ENCODE measurements around the gene UTP14A. TPM values are rescaled to one million over a fixed set of nuclear protein-coding genes. Genes with fewer than 3 reads are reported as not detected.

UTP14A gene
- total and polyA plus RNA-seq, 4 donors, result 3.0 to 6.6 (median 5.1) TPM

- 92% methylated on average over 8 of the region's 8 CpGs for WGBS
Measured at GRCh38 chrX:129963729-129964128, 57.8 kb downstream of the UTP14A start.

DNA sequence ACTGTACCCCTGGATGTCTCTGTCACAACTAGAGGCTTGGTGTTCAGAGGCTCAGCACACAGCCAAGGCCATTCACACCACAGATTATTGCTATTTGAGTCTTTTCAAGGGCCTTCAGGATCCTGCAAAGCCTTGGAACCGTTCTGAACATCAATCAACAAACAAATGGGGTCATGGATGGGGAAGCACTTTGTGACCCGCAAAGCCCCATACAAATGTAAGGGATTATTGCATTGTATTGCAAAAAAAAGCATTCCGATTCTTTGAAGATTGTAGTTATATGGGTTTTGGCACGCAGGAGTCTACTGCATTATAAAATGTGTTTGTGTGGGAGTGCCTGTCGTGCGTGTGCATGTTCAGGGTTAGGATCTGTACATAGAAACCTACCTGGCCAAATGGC, 59.2 kb downstream of the UTP14A start:
- no peak overlapping the region for H3K4me3 ChIP-seq (ENCODE audit: low read depth in 1 of 3, low read length in 3 of 3)
- H3K36me3 ChIP-seq (ENCODE audit: control insufficient read depth in 4 of 4, insufficient read depth in 3 of 4, low read depth in 1 of 4, low read length in 3 of 4), result no peaks in the 10 kb centered on the region
- no peak overlapping the region for H3K27ac ChIP-seq (ENCODE audit: low read depth in 1 of 2, low read length in 2 of 2)
- TF ChIP-seq NR2F2 (IDR thresholded peaks at IDR 0.05) (no peak), TAF1 (conservative IDR thresholded peaks at IDR 0.05) (no peak), HNF4G (IDR thresholded peaks at IDR 0.05) (no peak), GABPA (IDR thresholded peaks at IDR 0.05 in 1 of 2, conservative IDR thresholded peaks at IDR 0.05 in 1 of 2) (no peak), FOXA1 (IDR thresholded peaks at IDR 0.05) (no peak), RXRA (IDR thresholded peaks at IDR 0.05) (no peak), EGR1 (IDR thresholded peaks at IDR 0.05; ENCODE audit: low read depth in 2 of 2) (no peak), HNF4A (conservative IDR thresholded peaks at IDR 0.05) (no peak), SP1 (IDR thresholded peaks at IDR 0.05) (no peak)
- TF ChIP-seq, protein P1, sequence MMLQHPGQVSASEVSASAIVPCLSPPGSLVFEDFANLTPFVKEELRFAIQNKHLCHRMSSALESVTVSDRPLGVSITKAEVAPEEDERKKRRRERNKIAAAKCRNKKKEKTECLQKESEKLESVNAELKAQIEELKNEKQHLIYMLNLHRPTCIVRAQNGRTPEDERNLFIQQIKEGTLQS (IDR thresholded peaks at IDR 0.05), result no peak
- H3K9ac ChIP-seq (ENCODE audit: low read depth in 1 of 2, low read length in 2 of 2), result no peak overlapping the region
- H3K9me3 ChIP-seq (ENCODE audit: control insufficient read depth in 4 of 4, low read length in 3 of 4), result no peaks in the 10 kb centered on the region
- 88% methylated on average over 6 of the region's 6 CpGs for WGBS
- peaks cover 0 to 5% (median 2%) of the 10 kb centered on the region in 4 donors for H3K4me1 ChIP-seq (ENCODE audit: control insufficient read depth in 4 of 4, insufficient read depth in 4 of 4, low read length in 3 of 4)
- no peaks in the 10 kb centered on the region for H3K27me3 ChIP-seq (ENCODE audit: control insufficient read depth in 4 of 4, insufficient read depth in 4 of 4, low read length in 3 of 4)
- DNase-seq (ENCODE audit: low spot score), result no peak

More at GRCh38 chrX:129963729-129964128, 57.8 kb downstream of the UTP14A start:
- Histone ChIP-seq H3K27ac (ENCODE audit: low read depth in 1 of 2, low read length in 2 of 2) (no peak overlapping the region), H3K9me3 (ENCODE audit: control insufficient read depth in 4 of 4, low read length in 3 of 4) (no peaks in the 10 kb centered on the region), H3K4me3 (ENCODE audit: low read depth in 1 of 3, low read length in 3 of 3) (no peak overlapping the region), H3K9ac (ENCODE audit: low read depth in 1 of 2, low read length in 2 of 2) (no peak overlapping the region), H3K4me1 (ENCODE audit: control insufficient read depth in 4 of 4, insufficient read depth in 4 of 4, low read length in 3 of 4) (peaks cover 0 to 5% (median 3%) of the 10 kb centered on the region in 4 donors), H3K36me3 (ENCODE audit: control insufficient read depth in 4 of 4, insufficient read depth in 3 of 4, low read depth in 1 of 4, low read length in 3 of 4) (no peaks in the 10 kb centered on the region), H3K27me3 (ENCODE audit: control insufficient read depth in 4 of 4, insufficient read depth in 4 of 4, low read length in 3 of 4) (no peaks in the 10 kb centered on the region)
- no peak for DNase-seq (ENCODE audit: low spot score)
- TF ChIP-seq ZBTB33 (IDR thresholded peaks at IDR 0.05) (no peak), GABPA (IDR thresholded peaks at IDR 0.05 in 1 of 2, conservative IDR thresholded peaks at IDR 0.05 in 1 of 2) (no peak), FOXA1 (IDR thresholded peaks at IDR 0.05) (no peak), HNF4A (conservative IDR thresholded peaks at IDR 0.05) (no peak)

DNA sequence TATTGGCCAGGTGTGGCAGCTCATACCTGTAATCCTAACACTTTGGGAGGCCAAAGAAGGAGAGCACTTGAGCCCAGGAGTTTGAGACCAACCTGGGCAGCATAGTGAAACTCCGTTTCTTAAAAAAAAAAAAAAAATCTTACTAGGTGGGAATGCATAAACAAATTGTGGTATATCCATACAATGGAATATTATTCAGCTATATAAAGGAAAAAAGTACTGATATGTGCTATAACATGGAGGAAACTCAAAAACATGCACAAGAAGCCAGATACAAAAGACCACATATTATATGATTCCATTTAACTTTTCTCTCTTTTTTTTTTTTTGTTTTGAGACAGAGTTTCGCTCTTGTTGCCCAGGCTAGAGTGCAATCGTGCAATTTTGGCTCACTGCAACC, 63.0 kb downstream of the UTP14A start:
- H3K27ac ChIP-seq (ENCODE audit: low read depth in 1 of 2, low read length in 2 of 2), result no peak overlapping the region
- no peak overlapping the region for H3K4me3 ChIP-seq (ENCODE audit: low read depth in 1 of 3, low read length in 3 of 3)
- no peaks in the 10 kb centered on the region for H3K9me3 ChIP-seq (ENCODE audit: control insufficient read depth in 4 of 4, low read length in 3 of 4)
- WGBS, result 88% methylated on average over 3 of the region's 3 CpGs
- no peaks in the 10 kb centered on the region for H3K36me3 ChIP-seq (ENCODE audit: control insufficient read depth in 4 of 4, insufficient read depth in 3 of 4, low read depth in 1 of 4, low read length in 3 of 4)
- H3K27me3 ChIP-seq (ENCODE audit: control insufficient read depth in 4 of 4, insufficient read depth in 4 of 4, low read length in 3 of 4), result no peaks in the 10 kb centered on the region
- no peaks in the 10 kb centered on the region for H3K4me1 ChIP-seq (ENCODE audit: control insufficient read depth in 4 of 4, insufficient read depth in 4 of 4, low read length in 3 of 4)
- TF ChIP-seq NR2F2 (IDR thresholded peaks at IDR 0.05) (no peak), TAF1 (conservative IDR thresholded peaks at IDR 0.05) (no peak), FOXA2 (IDR thresholded peaks at IDR 0.05) (no peak), ZBTB33 (IDR thresholded peaks at IDR 0.05) (no peak), HNF4A (conservative IDR thresholded peaks at IDR 0.05) (no peak), GABPA (IDR thresholded peaks at IDR 0.05 in 1 of 2, conservative IDR thresholded peaks at IDR 0.05 in 1 of 2) (no peak), MAX (IDR thresholded peaks at IDR 0.05) (no peak), FOXA1 (IDR thresholded peaks at IDR 0.05) (no peak), YY1 (IDR thresholded peaks at IDR 0.05) (no peak), EGR1 (IDR thresholded peaks at IDR 0.05; ENCODE audit: low read depth in 2 of 2) (no peak), HNF4G (IDR thresholded peaks at IDR 0.05) (no peak), SP1 (IDR thresholded peaks at IDR 0.05) (no peak), JUND (IDR thresholded peaks at IDR 0.05) (no peak)
- TF ChIP-seq, protein P1 (IDR thresholded peaks at IDR 0.05), result no peak
- TF ChIP-seq, protein P2, sequence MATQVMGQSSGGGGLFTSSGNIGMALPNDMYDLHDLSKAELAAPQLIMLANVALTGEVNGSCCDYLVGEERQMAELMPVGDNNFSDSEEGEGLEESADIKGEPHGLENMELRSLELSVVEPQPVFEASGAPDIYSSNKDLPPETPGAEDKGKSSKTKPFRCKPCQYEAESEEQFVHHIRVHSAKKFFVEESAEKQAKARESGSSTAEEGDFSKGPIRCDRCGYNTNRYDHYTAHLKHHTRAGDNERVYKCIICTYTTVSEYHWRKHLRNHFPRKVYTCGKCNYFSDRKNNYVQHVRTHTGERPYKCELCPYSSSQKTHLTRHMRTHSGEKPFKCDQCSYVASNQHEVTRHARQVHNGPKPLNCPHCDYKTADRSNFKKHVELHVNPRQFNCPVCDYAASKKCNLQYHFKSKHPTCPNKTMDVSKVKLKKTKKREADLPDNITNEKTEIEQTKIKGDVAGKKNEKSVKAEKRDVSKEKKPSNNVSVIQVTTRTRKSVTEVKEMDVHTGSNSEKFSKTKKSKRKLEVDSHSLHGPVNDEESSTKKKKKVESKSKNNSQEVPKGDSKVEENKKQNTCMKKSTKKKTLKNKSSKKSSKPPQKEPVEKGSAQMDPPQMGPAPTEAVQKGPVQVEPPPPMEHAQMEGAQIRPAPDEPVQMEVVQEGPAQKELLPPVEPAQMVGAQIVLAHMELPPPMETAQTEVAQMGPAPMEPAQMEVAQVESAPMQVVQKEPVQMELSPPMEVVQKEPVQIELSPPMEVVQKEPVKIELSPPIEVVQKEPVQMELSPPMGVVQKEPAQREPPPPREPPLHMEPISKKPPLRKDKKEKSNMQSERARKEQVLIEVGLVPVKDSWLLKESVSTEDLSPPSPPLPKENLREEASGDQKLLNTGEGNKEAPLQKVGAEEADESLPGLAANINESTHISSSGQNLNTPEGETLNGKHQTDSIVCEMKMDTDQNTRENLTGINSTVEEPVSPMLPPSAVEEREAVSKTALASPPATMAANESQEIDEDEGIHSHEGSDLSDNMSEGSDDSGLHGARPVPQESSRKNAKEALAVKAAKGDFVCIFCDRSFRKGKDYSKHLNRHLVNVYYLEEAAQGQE (IDR thresholded peaks at IDR 0.05), result no peak
- H3K9ac ChIP-seq (ENCODE audit: low read depth in 1 of 2, low read length in 2 of 2), result no peak overlapping the region
- no peak for DNase-seq (ENCODE audit: low spot score)
